OCI-LY3 (cell line): ENCODE results near the gene TMEM51.

Experiments
- H2AFZ ChIP-seq: fragments of 200-600, 300-600 bp; shearing (Covaris generic); 2 replicates; pipeline ENCODE4 v1.6.0; 2014; ENCODE audit warnings: antibody characterized with exemption, low read depth, low read length
- H3K27ac ChIP-seq: fragments of 200-600, 300-600 bp; sonication (generic); 2 replicates; pipeline ENCODE4 v1.5.1; 2014; ENCODE audit warnings: mild to moderate bottlenecking, low read length, moderate library complexity, mixed read lengths
- H3K27me3 ChIP-seq: fragments of 200-600, 300-600 bp; sonication (generic); 2 replicates; pipeline ENCODE4 v1.6.1; 2014; ENCODE audit warnings: low read depth, low read length, mixed read lengths
- H3K36me3 ChIP-seq: fragments of 200-600, 300-600 bp; sonication (generic); replicated peaks from 2 replicates; pipeline ENCODE3; 2014; ENCODE audit warnings: low read depth, low read length, mixed read lengths
- H3K4me1 ChIP-seq: fragments of 300-600, 200-600 bp; sonication (generic); 2 replicates; pipeline ENCODE4 v1.6.1; 2014; ENCODE audit warnings: low read length, mixed read lengths
- H3K4me2 ChIP-seq: fragments of 200-600, 300-600 bp; sonication (generic); 2 replicates; pipeline ENCODE4 v1.6.1; 2014; ENCODE audit warnings: low read length, mixed read lengths
- H3K4me3 ChIP-seq: fragments of 300-600, 200-600 bp; sonication (generic); 2 replicates; pipeline ENCODE4 v1.5.1; 2014; ENCODE audit warnings: antibody characterized with exemption, mild to moderate bottlenecking, low read length, moderate library complexity
- H3K79me2 ChIP-seq: fragments of 300-600, 200-600 bp; shearing (Covaris generic); 2 replicates; pipeline ENCODE4 v1.6.1; 2014; ENCODE audit warnings: mild to moderate bottlenecking, low read length, mixed read lengths
- H3K9ac ChIP-seq: fragments of 300-600, 200-600 bp; shearing (Covaris generic); 2 replicates; pipeline ENCODE4 v1.6.0; 2014; ENCODE audit warnings: mild to moderate bottlenecking, low read length, moderate library complexity
- H3K9me3 ChIP-seq: fragments of 200-600, 300-600 bp; shearing (Covaris generic); 2 replicates; pipeline ENCODE4 v1.6.1; 2014; ENCODE audit warnings: low read length, mixed read lengths; ENCODE audit not compliant: insufficient read depth
- H4K20me1 ChIP-seq: fragments of 200-600, 300-600 bp; sonication (generic); 2 replicates; pipeline ENCODE4 v1.6.1; 2016; ENCODE audit warnings: low read length, mixed read lengths; ENCODE audit not compliant: insufficient read depth
- EZH2phosphoT487 ChIP-seq: fragments of 200-600 bp; shearing (Covaris generic); IDR thresholded peaks from 2 replicates; pipeline ENCODE4 v1.6.1; 2018; ENCODE audit warnings: antibody characterized with exemption, mixed run types, low read depth
- TF ChIP-seq, protein P1 (sequence below): fragments of 200-600, 300-600 bp; sonication (generic); IDR thresholded peaks from 2 replicates; pipeline ENCODE4 v1.5.1; 2014; ENCODE audit warnings: antibody characterized with exemption, low read length, low read depth

Gene TMEM51, protein sequence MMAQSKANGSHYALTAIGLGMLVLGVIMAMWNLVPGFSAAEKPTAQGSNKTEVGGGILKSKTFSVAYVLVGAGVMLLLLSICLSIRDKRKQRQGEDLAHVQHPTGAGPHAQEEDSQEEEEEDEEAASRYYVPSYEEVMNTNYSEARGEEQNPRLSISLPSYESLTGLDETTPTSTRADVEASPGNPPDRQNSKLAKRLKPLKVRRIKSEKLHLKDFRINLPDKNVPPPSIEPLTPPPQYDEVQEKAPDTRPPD

GRCh38 chr1:15153184-15153841, at the start of gene TMEM51:
Gene TMEM51 (plus strand): TSS chr1:15153747. CDS start chr1:15215088, 61,341 bp downstream.
- no peaks in the 10 kb centered on the region for H4K20me1 ChIP-seq
- TF ChIP-seq EZH2phosphoT487 = no peak
- TF ChIP-seq, protein P1, sequence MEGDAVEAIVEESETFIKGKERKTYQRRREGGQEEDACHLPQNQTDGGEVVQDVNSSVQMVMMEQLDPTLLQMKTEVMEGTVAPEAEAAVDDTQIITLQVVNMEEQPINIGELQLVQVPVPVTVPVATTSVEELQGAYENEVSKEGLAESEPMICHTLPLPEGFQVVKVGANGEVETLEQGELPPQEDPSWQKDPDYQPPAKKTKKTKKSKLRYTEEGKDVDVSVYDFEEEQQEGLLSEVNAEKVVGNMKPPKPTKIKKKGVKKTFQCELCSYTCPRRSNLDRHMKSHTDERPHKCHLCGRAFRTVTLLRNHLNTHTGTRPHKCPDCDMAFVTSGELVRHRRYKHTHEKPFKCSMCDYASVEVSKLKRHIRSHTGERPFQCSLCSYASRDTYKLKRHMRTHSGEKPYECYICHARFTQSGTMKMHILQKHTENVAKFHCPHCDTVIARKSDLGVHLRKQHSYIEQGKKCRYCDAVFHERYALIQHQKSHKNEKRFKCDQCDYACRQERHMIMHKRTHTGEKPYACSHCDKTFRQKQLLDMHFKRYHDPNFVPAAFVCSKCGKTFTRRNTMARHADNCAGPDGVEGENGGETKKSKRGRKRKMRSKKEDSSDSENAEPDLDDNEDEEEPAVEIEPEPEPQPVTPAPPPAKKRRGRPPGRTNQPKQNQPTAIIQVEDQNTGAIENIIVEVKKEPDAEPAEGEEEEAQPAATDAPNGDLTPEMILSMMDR = no peak
- no peak within 1 kb of the TSS for H2AFZ ChIP-seq
- no peak within 1 kb of the TSS for H3K4me3 ChIP-seq
- no peak within 1 kb of the TSS for H3K4me2 ChIP-seq
- H3K79me2 ChIP-seq = no peaks in the 10 kb centered on the region
- H3K27ac ChIP-seq = no peak within 1 kb of the TSS
- peaks cover 8% of the 10 kb centered on the region; the same call in 1 of the 2 replicates for H3K27me3 ChIP-seq
- H3K9ac ChIP-seq = no peak within 1 kb of the TSS
- H3K9me3 ChIP-seq = no peaks in the 10 kb centered on the region
- H3K36me3 ChIP-seq = no peaks in the 10 kb centered on the region
- H3K4me1 ChIP-seq = peaks cover 11% of the 10 kb centered on the region

DNA sequence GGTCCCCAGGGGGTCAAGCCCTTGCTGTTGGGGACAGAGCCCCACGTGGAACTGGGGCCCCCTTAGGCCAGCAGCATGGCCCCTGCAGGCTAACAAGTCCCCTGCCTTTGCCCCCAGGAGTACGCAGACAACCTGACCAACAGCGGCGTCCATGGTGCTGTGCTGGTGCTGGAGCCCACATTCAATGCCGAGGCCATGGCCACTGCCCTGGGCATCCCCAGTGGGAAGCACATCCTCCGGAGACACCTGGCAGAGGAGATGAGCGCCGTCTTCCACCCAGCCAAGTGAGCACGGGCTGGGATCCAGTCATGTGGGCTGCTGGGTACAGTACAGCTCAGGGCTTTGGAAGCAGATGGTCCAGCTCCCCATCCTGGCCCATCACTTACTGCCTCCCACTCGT, 49.6 kb upstream of the TMEM51 start:
- H3K27me3 ChIP-seq = no peaks in the 10 kb centered on the region
- H3K4me3 ChIP-seq = no peak overlapping the region
- H3K4me1 ChIP-seq = no peaks in the 10 kb centered on the region
- no peaks in the 10 kb centered on the region for H3K79me2 ChIP-seq
- no peaks in the 10 kb centered on the region for H3K9me3 ChIP-seq
- H3K9ac ChIP-seq = no peak overlapping the region
- no peaks in the 10 kb centered on the region for H3K36me3 ChIP-seq
- H3K27ac ChIP-seq = no peak overlapping the region
- no peak overlapping the region for H2AFZ ChIP-seq
- H3K4me2 ChIP-seq = no peak overlapping the region
- H4K20me1 ChIP-seq = no peaks in the 10 kb centered on the region
- TF ChIP-seq EZH2phosphoT487 = no peak
- TF ChIP-seq, protein P1 = no peak

GRCh38 chr1:15104768-15105167, 48.8 kb upstream of the TMEM51 start:
- Histone ChIP-seq H3K36me3 (no peaks in the 10 kb centered on the region), H3K27ac (no peak overlapping the region), H3K79me2 (no peaks in the 10 kb centered on the region), H2AFZ (no peak overlapping the region), H4K20me1 (no peaks in the 10 kb centered on the region), H3K4me1 (no peaks in the 10 kb centered on the region), H3K9me3 (no peaks in the 10 kb centered on the region), H3K9ac (no peak overlapping the region), H3K27me3 (no peaks in the 10 kb centered on the region), H3K4me3 (no peak overlapping the region), H3K4me2 (no peak overlapping the region)
- TF ChIP-seq, protein P1 = no peak
- no peak for TF ChIP-seq EZH2phosphoT487

DNA sequence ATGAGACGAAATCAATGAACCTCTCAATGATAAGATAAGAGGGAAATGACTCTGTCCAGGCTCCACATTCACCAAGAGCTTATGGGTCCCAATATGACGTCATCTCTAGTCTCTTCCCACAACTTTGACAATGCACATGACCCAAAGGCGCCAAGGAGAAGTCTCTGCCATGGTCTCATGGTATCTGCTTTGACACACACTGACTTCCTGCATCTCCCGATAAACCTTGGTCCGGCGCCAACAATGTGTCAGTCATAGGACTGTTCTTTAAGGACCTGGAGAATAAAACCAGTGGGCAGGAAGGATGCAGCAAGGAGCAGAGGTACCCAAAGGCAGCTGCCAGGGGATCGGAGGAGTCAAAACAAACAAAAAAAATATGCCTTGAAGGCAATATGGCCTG, 46.9 kb upstream of the TMEM51 start:
- Histone ChIP-seq H3K9ac (no peak overlapping the region), H3K27ac (no peak overlapping the region), H3K4me2 (no peak overlapping the region), H4K20me1 (no peaks in the 10 kb centered on the region), H2AFZ (no peak overlapping the region), H3K4me3 (no peak overlapping the region), H3K36me3 (no peaks in the 10 kb centered on the region), H3K79me2 (no peaks in the 10 kb centered on the region), H3K27me3 (no peaks in the 10 kb centered on the region), H3K4me1 (0 out of 2 replicates have a peak, but pooled peaks cover under 1% of the 10 kb centered on the region), H3K9me3 (no peaks in the 10 kb centered on the region)
- TF ChIP-seq, protein P1 = no peak
- no peak for TF ChIP-seq EZH2phosphoT487
